ENCODE measurements around the gene NEK11. TPM values are rescaled to one million over a fixed set of nuclear protein-coding genes. Genes with fewer than 3 reads are reported as not detected.

The NEK11 gene
- total and polyA plus RNA-seq, 2 donors (not counting 3 experiments of a cell fraction or from before 2014, with no cell fraction given), result 1.7 to 4.3 TPM

- Histone ChIP-seq H3K4me3 (replicated peaks in 1 of 3; ENCODE audit: insufficient read depth in 1 of 3, low read depth in 1 of 3, low read length in 3 of 3) (no peak overlapping the region), H3K4me1 (ENCODE audit: control insufficient read depth, extremely low read depth, insufficient read depth, low read length) (no peaks in the 10 kb centered on the region), H3K9ac (replicated peaks; ENCODE audit: extremely low read depth, insufficient read depth, low read length) (no peak overlapping the region), H2AFZ (ENCODE audit: low read depth, low read length) (no peak overlapping the region), H3K27me3 (ENCODE audit: control insufficient read depth in 2 of 2, insufficient read depth in 2 of 2, low read length in 2 of 2) (no peaks in the 10 kb centered on the region), H3K36me3 (ENCODE audit: control insufficient read depth in 2 of 2, extremely low read depth in 1 of 2, insufficient read depth in 2 of 2, low read length in 2 of 2) (no peaks in the 10 kb centered on the region), H3K79me2 (ENCODE audit: control insufficient read depth, insufficient read depth, low read length) (no peaks in the 10 kb centered on the region), H3K9me1 (replicated peaks; ENCODE audit: control insufficient read depth, extremely low read depth, insufficient read depth, low read length) (no peaks in the 10 kb centered on the region), H4K20me1 (replicated peaks; ENCODE audit: control insufficient read depth, extremely low read depth, insufficient read depth, low read length) (no peaks in the 10 kb centered on the region), H3K4me2 (ENCODE audit: insufficient read depth, low read length) (no peak overlapping the region), H3K27ac (ENCODE audit: insufficient read depth, low read depth, low read length) (no peak overlapping the region), H3K9me3 (replicated peaks; ENCODE audit: control insufficient read depth, insufficient read depth, low read length) (no peaks in the 10 kb centered on the region)
- DNase-seq (ENCODE audit: low read depth, low spot score) (no peak), FAIRE-seq (no peak)
- ChIA-PET POLR2A (no interaction called here), CTCF (interaction anchor here (1.0 kb wide), 1 partner anchor 17 kb away, joined by 3 read pairs; no protein-coding TSS in a partner anchor)
- intact Hi-C loops (cut with micrococcal nuclease) (no loop called here), dilution Hi-C loops (cut with MboI; ENCODE audit: extremely low pct_ligation_motif_present, low sequenced_read_pairs) (no loop called here)
- no TSS peak for BruUV-seq (replicated peaks)
- TF ChIP-seq POLR2A (IDR thresholded peaks at IDR 0.05; ENCODE audit: low read depth, low read length) (no peak), MAX (IDR thresholded peaks at IDR 0.05; ENCODE audit: insufficient read depth, insufficient read length) (no peak), POLR2AphosphoS5 (IDR thresholded peaks at IDR 0.05; ENCODE audit: insufficient read depth, low read depth, low read length) (no peak), MYC (IDR thresholded peaks at IDR 0.05; ENCODE audit: low read depth, low read length) (no peak)
Measured at GRCh38 chr3:131323014-131323413, 296.3 kb downstream of the NEK11 start.

GRCh38 chr3:131323792-131324191, 297.1 kb downstream of the NEK11 start:
- BruUV-seq (replicated peaks), result no TSS peak
- dilution Hi-C loops (cut with MboI; ENCODE audit: extremely low pct_ligation_motif_present, low sequenced_read_pairs), result no loop called here
- Histone ChIP-seq H3K4me3 (replicated peaks in 1 of 3; ENCODE audit: insufficient read depth in 1 of 3, low read depth in 1 of 3, low read length in 3 of 3) (no peak overlapping the region), H3K9me1 (replicated peaks; ENCODE audit: control insufficient read depth, extremely low read depth, insufficient read depth, low read length) (no peaks in the 10 kb centered on the region), H3K9me3 (replicated peaks; ENCODE audit: control insufficient read depth, insufficient read depth, low read length) (no peaks in the 10 kb centered on the region), H4K20me1 (replicated peaks; ENCODE audit: control insufficient read depth, extremely low read depth, insufficient read depth, low read length) (no peaks in the 10 kb centered on the region), H2AFZ (ENCODE audit: low read depth, low read length) (no peak overlapping the region), H3K9ac (replicated peaks; ENCODE audit: extremely low read depth, insufficient read depth, low read length) (no peak overlapping the region), H3K79me2 (ENCODE audit: control insufficient read depth, insufficient read depth, low read length) (no peaks in the 10 kb centered on the region), H3K27ac (ENCODE audit: insufficient read depth, low read depth, low read length) (no peak overlapping the region), H3K27me3 (ENCODE audit: control insufficient read depth in 2 of 2, insufficient read depth in 2 of 2, low read length in 2 of 2) (no peaks in the 10 kb centered on the region), H3K4me2 (ENCODE audit: insufficient read depth, low read length) (no peak overlapping the region), H3K4me1 (ENCODE audit: control insufficient read depth, extremely low read depth, insufficient read depth, low read length) (no peaks in the 10 kb centered on the region), H3K36me3 (ENCODE audit: control insufficient read depth in 2 of 2, extremely low read depth in 1 of 2, insufficient read depth in 2 of 2, low read length in 2 of 2) (no peaks in the 10 kb centered on the region)
- CTCF ChIA-PET, result no interaction called here
- FAIRE-seq (no peak), DNase-seq (ENCODE audit: low read depth, low spot score) (no peak)
- intact Hi-C loops (cut with micrococcal nuclease), result no loop called here
- POLR2A ChIA-PET, result no interaction called here
- no peak for TF ChIP-seq POLR2A (IDR thresholded peaks at IDR 0.05; ENCODE audit: low read depth, low read length)
- no peak for TF ChIP-seq MYC (IDR thresholded peaks at IDR 0.05; ENCODE audit: low read depth, low read length)
- no peak for TF ChIP-seq MAX (IDR thresholded peaks at IDR 0.05; ENCODE audit: insufficient read depth, insufficient read length)
- TF ChIP-seq FOS (IDR thresholded peaks at IDR 0.05; ENCODE audit: borderline replicate concordance, insufficient read depth, low read length), result no peak
